B cell (primary cell): ENCODE results near the gene LRCH3. TPM values are rescaled to one million over a fixed set of nuclear protein-coding genes. Genes with fewer than 3 reads are reported as not detected.

Experiments
- ATAC-seq: fragments of 200-7000 bp; cut with Tn5 transposase; one replicate; pipeline ENCODE4 v1.10.0; 2021; ENCODE audit warnings: low read depth, mild to moderate bottlenecking, moderate number of reproducible peaks, moderate library complexity
- CTCF ChIA-PET: fragments of 350-600 bp; sonication (Branson Sonifier 250); formaldehyde crosslinking; loops from one replicate; lab custom pipeline; 2021; ENCODE audit warnings: antibody characterized with exemption, inconsistent platforms; lab: Charles Lee
- POLR2A ChIA-PET: fragments of 350-600 bp; sonication (Branson Sonifier 250); formaldehyde crosslinking; loops from one replicate; lab custom pipeline; 2021; ENCODE audit warnings: antibody characterized with exemption; lab: Charles Lee
- DNase-seq: peaks from one replicate; pipeline ENCODE4 v3.0.0; 2013
- H2AFZ ChIP-seq: 2 replicates; pipeline ENCODE4 v1.6.1; 2012; ENCODE audit warnings: mild to moderate bottlenecking, low read depth, low read length; ENCODE audit not compliant: insufficient read depth, poor library complexity, severe bottlenecking
- H3K27ac ChIP-seq, 2 donors: 1 replicate in 1 of 2; 2 replicates in 1 of 2; pipeline ENCODE4 v1.5.1; 2012 to 2013; ENCODE audit warnings: low read length in 2 of 2, mild to moderate bottlenecking in 2 of 2, moderate library complexity in 1 of 2
- H3K27me3 ChIP-seq, 4 experiments: fragments of 200-600 bp in 1 of 4; sonication (generic) in 1 of 4; replicated peaks in 1 of 4; 1 replicate in 2 of 4; 2 replicates in 2 of 4; pipeline versions ENCODE4 v1.6.1 to v1.7.0; 2013 to 2016; ENCODE audit warnings: low read length in 3 of 4, mild to moderate bottlenecking in 2 of 4, mixed read lengths in 1 of 4, moderate library complexity in 1 of 4; ENCODE audit not compliant: insufficient read depth in 4 of 4, control insufficient read depth in 3 of 4; ENCODE audit errors: control extremely low read depth in 1 of 4
- H3K36me3 ChIP-seq, 2 experiments: replicated peaks in 1 of 2; 1 replicate in 1 of 2; 2 replicates in 1 of 2; pipeline versions ENCODE4 v1.6.1 to v1.7.1; 2013; ENCODE audit warnings: low read length in 1 of 2; ENCODE audit not compliant: insufficient read depth in 2 of 2, control insufficient read depth in 1 of 2; ENCODE audit errors: control extremely low read depth in 1 of 2, extremely low read depth in 1 of 2
- H3K4me1 ChIP-seq, 2 donors: fragments of 200-600 bp in 1 of 2; sonication (generic) in 1 of 2; 1 replicate in 1 of 2; 2 replicates in 1 of 2; pipeline versions ENCODE4 v1.5.1 to v1.6.1; 2013 to 2017; ENCODE audit warnings: low read length in 2 of 2; ENCODE audit not compliant: control insufficient read depth in 2 of 2, insufficient read depth in 2 of 2
- H3K4me2 ChIP-seq: replicated peaks from 2 replicates; pipeline ENCODE3; 2012; ENCODE audit warnings: mild to moderate bottlenecking, low read depth, low read length; ENCODE audit not compliant: poor library complexity, severe bottlenecking
- H3K4me3 ChIP-seq, 5 experiments: fragments of 200-600 bp in 1 of 5; sonication (generic) in 1 of 5; 1 replicate in 3 of 5; 2 replicates in 2 of 5; pipeline versions ENCODE4 v1.5.1 to v1.7.0; 2011 to 2016; ENCODE audit warnings: low read length in 4 of 5, mild to moderate bottlenecking in 4 of 5, low read depth in 2 of 5, control low read depth in 1 of 5, moderate library complexity in 1 of 5; ENCODE audit not compliant: insufficient read depth in 1 of 5; ENCODE audit errors: control extremely low read depth in 1 of 5, extremely low read depth in 1 of 5
- H3K79me2 ChIP-seq: fragments of 200-600 bp; sonication (generic); one replicate; pipeline ENCODE4 v1.6.0; 2016; ENCODE audit warnings: low read length; ENCODE audit not compliant: control insufficient read depth, insufficient read depth
- H3K9ac ChIP-seq: fragments of 200-600 bp; sonication (generic); 2 replicates; pipeline ENCODE4 v1.6.1; 2017; ENCODE audit warnings: mild to moderate bottlenecking, low read length, moderate library complexity
- H3K9me3 ChIP-seq, 3 donors: one replicate each; pipeline versions ENCODE4 v1.6.1 to v1.7.1; 2013; ENCODE audit warnings: low read length in 2 of 3; ENCODE audit not compliant: control insufficient read depth in 2 of 3, insufficient read depth in 1 of 3; ENCODE audit errors: control extremely low read depth in 1 of 3
- H4K20me1 ChIP-seq: 2 replicates; pipeline ENCODE4 v1.6.0; 2012; ENCODE audit warnings: mild to moderate bottlenecking, low read length; ENCODE audit not compliant: insufficient read depth, control insufficient read depth, poor library complexity, severe bottlenecking
- H3K27ac Mint-ChIP-seq: one replicate; pipeline ENCODE4 v1.8.0; 2021; ENCODE audit warnings: mixed read lengths
- H3K27me3 Mint-ChIP-seq: one replicate; pipeline ENCODE4 v1.8.0; 2021; ENCODE audit warnings: mixed read lengths
- H3K4me1 Mint-ChIP-seq: one replicate; pipeline ENCODE4 v1.8.0; 2021; ENCODE audit warnings: mixed read lengths
- H3K4me3 Mint-ChIP-seq: one replicate; pipeline ENCODE4 v1.8.0; 2021; ENCODE audit warnings: mixed read lengths
- H3K9me3 Mint-ChIP-seq: one replicate; pipeline ENCODE4 v1.8.0; 2022; ENCODE audit warnings: mixed read lengths; ENCODE audit not compliant: insufficient read depth
- EZH2 ChIP-seq: IDR thresholded peaks from 2 replicates; pipeline ENCODE4 v1.6.1; 2012; ENCODE audit warnings: borderline replicate concordance, low read depth, mild to moderate bottlenecking, moderate library complexity, low read length; ENCODE audit not compliant: insufficient read depth, poor library complexity, severe bottlenecking
- WGBS: methylation state at CpG from one replicate; pipeline ENCODE4 v1.1.5; 2013; ENCODE audit warnings: missing lambda C conversion rate; ENCODE audit not compliant: insufficient coverage; 5-methylcytosine and 5-hydroxymethylcytosine counted together
- intact Hi-C: fragments of 100-400 bp; cut with micrococcal nuclease; formaldehyde crosslinking; loops from one replicate; pipeline ENCODE4 v1.10.0; 2022
- polyA plus RNA-seq: library from polyadenylated mRNA; depleted of rRNA; stranded (reverse); fragments of >200 nt; gene quantifications from 2 replicates; pipeline ENCODE4 v1.2.3, GENCODE V29; 2012
- total RNA-seq, 2 donors: library from RNA; stranded (reverse); fragments of 120-200 nt in 1 of 2; gene quantifications; 1 replicate in 1 of 2; 2 replicates in 1 of 2; pipeline versions ENCODE4 v1.2.3 to v1.2.4, GENCODE V29; 2013 to 2022
- TF ChIP-seq, protein P1 (sequence below): fragments of 200-600 bp; IDR thresholded peaks from one replicate; pipeline ENCODE4 v1.8.0; 2022; ENCODE audit warnings: antibody characterized with exemption, mild to moderate bottlenecking

The LRCH3 gene
- total and polyA plus RNA-seq, 2 donors (not counting 1 experiment from before 2014, with no cell fraction given), result 30.1 to 136 TPM

GRCh38 chr3:197829397-197830045 is 38.5 kb downstream of the LRCH3 start:
- H3K9me3 Mint-ChIP-seq, result no peaks in the 10 kb centered on the region
- H3K9ac ChIP-seq, result no peak overlapping the region
- no peak overlapping the region for H3K27ac Mint-ChIP-seq
- DNase-seq (no peak), ATAC-seq (no peak)
- ChIA-PET CTCF (no interaction called here), POLR2A (no interaction called here)
- no peak overlapping the region for H3K4me2 ChIP-seq
- H3K36me3 ChIP-seq, result peaks cover 30 to 60% of the 10 kb centered on the region in 2 experiments
- TF ChIP-seq EZH2, result no peak
- TF ChIP-seq, protein P1, sequence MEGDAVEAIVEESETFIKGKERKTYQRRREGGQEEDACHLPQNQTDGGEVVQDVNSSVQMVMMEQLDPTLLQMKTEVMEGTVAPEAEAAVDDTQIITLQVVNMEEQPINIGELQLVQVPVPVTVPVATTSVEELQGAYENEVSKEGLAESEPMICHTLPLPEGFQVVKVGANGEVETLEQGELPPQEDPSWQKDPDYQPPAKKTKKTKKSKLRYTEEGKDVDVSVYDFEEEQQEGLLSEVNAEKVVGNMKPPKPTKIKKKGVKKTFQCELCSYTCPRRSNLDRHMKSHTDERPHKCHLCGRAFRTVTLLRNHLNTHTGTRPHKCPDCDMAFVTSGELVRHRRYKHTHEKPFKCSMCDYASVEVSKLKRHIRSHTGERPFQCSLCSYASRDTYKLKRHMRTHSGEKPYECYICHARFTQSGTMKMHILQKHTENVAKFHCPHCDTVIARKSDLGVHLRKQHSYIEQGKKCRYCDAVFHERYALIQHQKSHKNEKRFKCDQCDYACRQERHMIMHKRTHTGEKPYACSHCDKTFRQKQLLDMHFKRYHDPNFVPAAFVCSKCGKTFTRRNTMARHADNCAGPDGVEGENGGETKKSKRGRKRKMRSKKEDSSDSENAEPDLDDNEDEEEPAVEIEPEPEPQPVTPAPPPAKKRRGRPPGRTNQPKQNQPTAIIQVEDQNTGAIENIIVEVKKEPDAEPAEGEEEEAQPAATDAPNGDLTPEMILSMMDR, result no peak
- no peaks in the 10 kb centered on the region for H4K20me1 ChIP-seq
- H3K4me1 ChIP-seq, result peaks cover 3 to 6% of the 10 kb centered on the region in 2 donors
- H3K4me1 Mint-ChIP-seq, result peaks cover 7% of the 10 kb centered on the region
- H2AFZ ChIP-seq, result no peak overlapping the region
- no peaks in the 10 kb centered on the region for H3K9me3 ChIP-seq
- H3K79me2 ChIP-seq, result no peaks in the 10 kb centered on the region
- H3K4me3 ChIP-seq, result no peak overlapping the region
- WGBS, result 94% methylated on average over 1 of the region's 3 CpGs
- no peaks in the 10 kb centered on the region for H3K27me3 ChIP-seq
- intact Hi-C loops, result no loop called here
- no peak overlapping the region for H3K27ac ChIP-seq
- no peak overlapping the region for H3K4me3 Mint-ChIP-seq
- no peaks in the 10 kb centered on the region for H3K27me3 Mint-ChIP-seq

DNA sequence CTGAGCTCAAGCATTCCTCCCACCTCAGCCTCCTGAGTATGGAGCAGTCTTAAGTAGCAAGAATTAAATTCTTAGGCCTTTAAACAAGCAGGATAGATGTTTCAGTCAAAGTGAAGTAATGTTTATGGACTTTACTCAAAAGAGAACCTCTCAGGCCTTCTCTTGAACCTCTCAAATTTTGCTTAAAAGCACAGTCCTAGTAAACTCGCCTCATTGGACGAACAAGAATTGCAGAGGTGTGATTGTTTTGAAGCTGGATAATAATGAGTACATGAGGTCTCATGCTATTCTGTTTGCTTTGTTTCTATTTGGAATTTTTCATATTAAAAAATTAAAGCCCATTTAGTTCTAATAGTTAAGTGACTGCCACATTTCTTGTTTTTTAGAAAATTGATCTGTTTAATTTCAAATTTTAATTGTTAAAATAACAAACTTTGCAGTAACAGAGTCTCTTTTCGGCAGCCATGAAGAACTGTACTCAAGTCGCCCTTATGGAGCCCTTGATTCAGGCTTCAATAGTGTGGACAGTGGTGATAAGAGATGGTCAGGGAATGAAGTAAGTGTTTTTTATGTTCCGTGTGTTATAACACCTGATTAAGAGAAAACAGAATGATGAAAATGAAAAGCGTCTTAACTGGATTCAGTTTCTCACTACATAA is 39.4 kb downstream of the LRCH3 start:
- H3K27me3 ChIP-seq, result no peaks in the 10 kb centered on the region
- no peak overlapping the region for H3K9ac ChIP-seq
- H3K4me3 ChIP-seq, result no peak overlapping the region
- no peak overlapping the region for H3K27ac Mint-ChIP-seq
- no peaks in the 10 kb centered on the region for H3K9me3 Mint-ChIP-seq
- ATAC-seq, result no peak
- H3K4me2 ChIP-seq, result no peak overlapping the region
- no peak overlapping the region for H2AFZ ChIP-seq
- H3K4me1 ChIP-seq, result peaks cover 6% of the 10 kb centered on the region in 2 donors
- no peaks in the 10 kb centered on the region for H3K9me3 ChIP-seq
- peaks cover 11% of the 10 kb centered on the region for H3K4me1 Mint-ChIP-seq
- POLR2A ChIA-PET, result no interaction called here
- H3K27ac ChIP-seq, result no peak overlapping the region
- no peaks in the 10 kb centered on the region for H4K20me1 ChIP-seq
- no peaks in the 10 kb centered on the region for H3K27me3 Mint-ChIP-seq
- CTCF ChIA-PET, result no interaction called here
- TF ChIP-seq EZH2, result no peak
- TF ChIP-seq, protein P1, result no peak
- no peak overlapping the region for H3K4me3 Mint-ChIP-seq
- peaks cover 30 to 55% of the 10 kb centered on the region in 2 experiments for H3K36me3 ChIP-seq
- H3K79me2 ChIP-seq, result no peaks in the 10 kb centered on the region
- intact Hi-C loops, result no loop called here
- DNase-seq, result no peak
- WGBS, result no CpG with 5 or more reads among the region's 6 CpGs
